H1 (cell line): ENCODE data around the gene CEP128. TPM values are rescaled to one million over a fixed set of nuclear protein-coding genes. Genes with fewer than 3 reads are reported as not detected.

Experiments used
- CTCF ChIA-PET: fragments of 300-600 bp; sonication (Branson Sonifier 250); formaldehyde crosslinking; loops from one replicate; lab custom pipeline; 2021; ENCODE audit not compliant: partially characterized antibody; lab: Charles Lee
- POLR2A ChIA-PET: fragments of 300-600 bp; sonication (Branson Sonifier 250); formaldehyde crosslinking; loops from one replicate; lab custom pipeline; 2021; ENCODE audit warnings: inconsistent platforms; ENCODE audit not compliant: partially characterized antibody; lab: Charles Lee
- DNase-seq, 2 experiments: peaks; one replicate each; pipeline versions ENCODE4 v3.0.0 to v3.0.0-alpha.2; 2010 to 2022; ENCODE audit warnings: low spot score in 2 of 2, low read depth in 1 of 2, mixed read lengths in 1 of 2
- FAIRE-seq: peaks from 2 replicates; lab custom pipeline; 2011; peaks lifted over from hg19 to GRCh38; lab: Jason Lieb, UNC
- H2AFZ ChIP-seq: 2 replicates; pipeline ENCODE4 v1.8.1; 2012; ENCODE audit warnings: low read length, inconsistent platforms
- H2AK5ac ChIP-seq: 2 replicates; pipeline ENCODE4 v1.6.1; 2013; ENCODE audit warnings: low read depth, low read length
- H2BK120ac ChIP-seq: replicated peaks from 2 replicates; pipeline ENCODE3; 2013; ENCODE audit warnings: low read depth, low read length, inconsistent platforms
- H2BK12ac ChIP-seq: 2 replicates; pipeline ENCODE4 v1.6.1; 2013; ENCODE audit warnings: low read depth, low read length
- H2BK15ac ChIP-seq: 2 replicates; pipeline ENCODE4 v1.6.1; 2013; ENCODE audit warnings: low read length
- H2BK20ac ChIP-seq: 2 replicates; pipeline ENCODE4 v1.6.1; 2013; ENCODE audit warnings: low read length
- H2BK5ac ChIP-seq: 2 replicates; pipeline ENCODE4 v1.6.1; 2013; ENCODE audit warnings: low read depth, low read length
- H3K14ac ChIP-seq: 2 replicates; pipeline ENCODE4 v1.6.1; 2013; ENCODE audit warnings: inconsistent platforms; ENCODE audit not compliant: insufficient read length
- H3K18ac ChIP-seq: 2 replicates; pipeline ENCODE4 v1.6.1; 2013; ENCODE audit warnings: low read length; ENCODE audit errors: extremely low read depth
- H3K23ac ChIP-seq: 2 replicates; pipeline ENCODE4 v1.6.1; 2013; ENCODE audit warnings: inconsistent platforms; ENCODE audit not compliant: insufficient read length
- H3K23me2 ChIP-seq: 2 replicates; pipeline ENCODE4 v1.6.1; 2013; ENCODE audit warnings: low read depth, low read length
- H3K27ac ChIP-seq: 2 replicates; pipeline ENCODE4 v1.6.1; 2011; ENCODE audit warnings: low read depth, low read length, inconsistent platforms
- H3K27me3 ChIP-seq, 4 experiments: replicated peaks in 1 of 4; 1 replicate in 1 of 4; 2 replicates in 3 of 4; pipeline versions ENCODE4 v1.6.1 to v1.8.1; 2011 to 2013; ENCODE audit warnings: low read length in 3 of 4, mild to moderate bottlenecking in 3 of 4, inconsistent platforms in 2 of 4, mixed read lengths in 2 of 4, moderate library complexity in 1 of 4; ENCODE audit not compliant: control insufficient read depth in 3 of 4, insufficient read depth in 3 of 4; ENCODE audit errors: extremely low read depth in 1 of 4
- H3K36me3 ChIP-seq, 4 experiments: 2 replicates each; pipeline versions ENCODE4 v1.6.1 to v1.8.1; 2011 to 2013; ENCODE audit warnings: mild to moderate bottlenecking in 4 of 4, low read length in 3 of 4, moderate library complexity in 2 of 4, control low read depth in 1 of 4, inconsistent platforms in 1 of 4; ENCODE audit not compliant: insufficient read depth in 4 of 4, control insufficient read depth in 2 of 4
- H3K4ac ChIP-seq: replicated peaks from 2 replicates; pipeline ENCODE3; 2013; ENCODE audit warnings: low read length, low read depth, mixed read lengths, inconsistent platforms; ENCODE audit not compliant: insufficient read length
- H3K4me1 ChIP-seq, 4 experiments: replicated peaks in 1 of 4; 1 replicate in 1 of 4; 2 replicates in 3 of 4; pipeline versions ENCODE4 v1.6.1 to v1.8.1; 2011 to 2013; ENCODE audit warnings: low read length in 3 of 4, inconsistent platforms in 2 of 4, mixed read lengths in 1 of 4; ENCODE audit not compliant: insufficient read depth in 4 of 4, control insufficient read depth in 3 of 4
- H3K4me2 ChIP-seq, 2 experiments: 2 replicates each; pipeline versions ENCODE4 v1.6.1 to v1.8.1; 2011 to 2013; ENCODE audit warnings: low read depth in 2 of 2, low read length in 2 of 2, control low read depth in 1 of 2, inconsistent platforms in 1 of 2, mild to moderate bottlenecking in 1 of 2; ENCODE audit not compliant: insufficient read depth in 1 of 2
- H3K4me3 ChIP-seq, 4 experiments: fragments of 200-600, 300-600 bp in 1 of 4; sonication (generic), shearing (Covaris generic), sonication (Bioruptor Twin) in 1 of 4; 2 replicates each; pipeline versions ENCODE4 v1.5.1 to v1.8.1; 2011 to 2016; ENCODE audit warnings: low read length in 4 of 4, low read depth in 3 of 4, control low read depth in 2 of 4, inconsistent platforms in 2 of 4, mild to moderate bottlenecking in 2 of 4, mixed read lengths in 1 of 4, moderate library complexity in 1 of 4; ENCODE audit not compliant: insufficient read depth in 2 of 4; ENCODE audit errors: extremely low read depth in 1 of 4
- H3K56ac ChIP-seq: replicated peaks from 2 replicates; pipeline ENCODE3; 2013; ENCODE audit warnings: low read depth, mild to moderate bottlenecking, mixed read lengths, low read length, inconsistent platforms; ENCODE audit not compliant: insufficient read length
- H3K79me1 ChIP-seq: 2 replicates; pipeline ENCODE4 v1.6.1; 2013; ENCODE audit warnings: low read depth, low read length, control low read depth
- H3K79me2 ChIP-seq, 2 experiments: 2 replicates each; pipeline versions ENCODE4 v1.6.1 to v1.8.1; 2012 to 2013; ENCODE audit warnings: low read length in 2 of 2, mild to moderate bottlenecking in 2 of 2, inconsistent platforms in 1 of 2; ENCODE audit not compliant: insufficient read depth in 2 of 2, control insufficient read depth in 1 of 2
- H3K9ac ChIP-seq, 4 experiments: replicated peaks in 1 of 4; 1 replicate in 1 of 4; 2 replicates in 3 of 4; pipeline versions ENCODE4 v1.6.1 to v1.8.1; 2011 to 2013; ENCODE audit warnings: low read depth in 3 of 4, low read length in 3 of 4, control low read depth in 2 of 4, mild to moderate bottlenecking in 2 of 4, moderate library complexity in 2 of 4, inconsistent platforms in 1 of 4; ENCODE audit errors: extremely low read depth in 1 of 4
- H3K9me3 ChIP-seq, 2 experiments: 2 replicates each; pipeline versions ENCODE4 v1.6.1 to v1.8.1; 2012 to 2013; ENCODE audit warnings: mild to moderate bottlenecking in 2 of 2, moderate library complexity in 2 of 2, control low read depth in 1 of 2, inconsistent platforms in 1 of 2, low read depth in 1 of 2, low read length in 1 of 2, mixed read lengths in 1 of 2; ENCODE audit not compliant: insufficient read depth in 2 of 2
- H4K20me1 ChIP-seq, 2 experiments: replicated peaks in 1 of 2; 2 replicates each; pipeline versions ENCODE3 to v1.8.1; 2011 to 2013; ENCODE audit warnings: inconsistent platforms in 2 of 2, low read length in 2 of 2, mild to moderate bottlenecking in 1 of 2; ENCODE audit not compliant: insufficient read depth in 2 of 2, control insufficient read depth in 1 of 2
- H4K5ac ChIP-seq: 2 replicates; pipeline ENCODE4 v1.6.1; 2013; ENCODE audit warnings: low read length, low read depth, mixed read lengths, inconsistent platforms; ENCODE audit not compliant: insufficient read length
- H4K8ac ChIP-seq: 2 replicates; pipeline ENCODE4 v1.8.0; 2013; ENCODE audit warnings: mild to moderate bottlenecking, moderate library complexity, low read length, inconsistent platforms; ENCODE audit not compliant: insufficient read depth; ENCODE audit errors: extremely low read depth
- H4K91ac ChIP-seq: replicated peaks from 2 replicates; pipeline ENCODE3; 2013; ENCODE audit warnings: low read length, mixed read lengths, inconsistent platforms; ENCODE audit not compliant: insufficient read length
- EP300 ChIP-seq, 2 experiments: IDR thresholded peaks; 1 replicate in 1 of 2; 2 replicates in 1 of 2; pipeline ENCODE4 v1.6.1; 2011 to 2012; ENCODE audit warnings: low read depth in 2 of 2, low read length in 2 of 2, mild to moderate bottlenecking in 2 of 2, borderline replicate concordance in 1 of 2, inconsistent platforms in 1 of 2, moderate library complexity in 1 of 2
- GTF2F1 ChIP-seq: IDR thresholded peaks from 2 replicates; pipeline ENCODE4 v1.6.1; 2012; ENCODE audit warnings: low read depth, low read length, improper control_type of control experiment, borderline replicate concordance
- JUND ChIP-seq: IDR thresholded peaks from 2 replicates; pipeline ENCODE4 v1.6.1; 2011; ENCODE audit warnings: mild to moderate bottlenecking, improper control_type of control experiment, low read length
- RAD21 ChIP-seq, 2 experiments: IDR thresholded peaks in 1 of 2; conservative IDR thresholded peaks in 1 of 2; 2 replicates each; pipeline ENCODE4 v1.6.1; 2011; ENCODE audit warnings: low read depth in 2 of 2, low read length in 2 of 2, improper control_type of control experiment in 1 of 2, inconsistent platforms in 1 of 2, mild to moderate bottlenecking in 1 of 2, moderate library complexity in 1 of 2
- RFX5 ChIP-seq: IDR thresholded peaks from 2 replicates; pipeline ENCODE4 v1.6.1; 2011; ENCODE audit warnings: low read depth, low read length, improper control_type of control experiment, borderline replicate concordance
- SAP30 ChIP-seq: fragments of 300-600 bp; sonication (generic); IDR thresholded peaks from 2 replicates; pipeline ENCODE4 v1.7.1; 2012; ENCODE audit warnings: low read length, moderate library complexity, mild to moderate bottlenecking, inconsistent platforms; ENCODE audit not compliant: insufficient read depth, insufficient replicate concordance
- TAF7 ChIP-seq: optimal IDR thresholded peaks from 2 replicates; pipeline ENCODE3; 2011; ENCODE audit warnings: low read depth, mild to moderate bottlenecking, inconsistent platforms, low read length, moderate library complexity, borderline replicate concordance
- WGBS, 2 experiments: shearing (Covaris generic) in 1 of 2; methylation state at CpG; one replicate each; pipeline versions ENCODE4 v1.1.6 to v1.1.7; 2013 to 2015; ENCODE audit warnings: low lambda C conversion rate in 2 of 2, mixed read lengths in 2 of 2, inconsistent platforms in 1 of 2, low coverage in 1 of 2, missing lambda C conversion rate in 1 of 2; ENCODE audit not compliant: insufficient replicate concordance in 2 of 2, insufficient coverage in 1 of 2, insufficient read length in 1 of 2; ENCODE audit errors: extremely low coverage in 1 of 2, missing lambda C conversion rate in 1 of 2; 5-methylcytosine and 5-hydroxymethylcytosine counted together
- polyA plus RNA-seq, 7 experiments: library from polyadenylated mRNA; depleted of rRNA in 3 of 7; stranded (reverse) in 5 of 7; unstranded in 2 of 7; fragments of >200 nt in 5 of 7; fragments of 200-250 nt in 2 of 7; gene quantifications; 1 replicate in 5 of 7; 2 replicates in 1 of 7; 4 replicates in 1 of 7; pipeline versions ENCODE4 v1.2.1 to v1.2.3, GENCODE V29; 2011 to 2013; ENCODE audit warnings: missing spikeins in 2 of 7, mixed read lengths in 2 of 7
- total RNA-seq: library from RNA; stranded (reverse); fragmentation: NEBNext Ultra II Directional; extraction: Animal tissue kit (Norgen Biotek cat#: 25700); gene quantifications from 2 replicates; pipeline ENCODE4 v1.2.1, GENCODE V29; 2021
- TF ChIP-seq, protein P1 (sequence below): IDR thresholded peaks from 2 replicates; pipeline ENCODE4 v1.6.1; 2012; ENCODE audit warnings: inconsistent platforms
- TF ChIP-seq, protein P2 (sequence below): IDR thresholded peaks from 2 replicates; pipeline ENCODE4 v1.6.1; 2011; ENCODE audit warnings: low read depth, mild to moderate bottlenecking, low read length; ENCODE audit not compliant: insufficient read depth
- TF ChIP-seq, protein P3 (sequence below): IDR thresholded peaks from 2 replicates; pipeline ENCODE4 v1.6.1; 2012; ENCODE audit warnings: low read length, inconsistent platforms

CEP128 gene
- total and polyA plus RNA-seq, 2 of the 8 experiments (the other 6 are each of a cell fraction or from before 2014, with no cell fraction given), result 1.9 to 17.0 TPM

DNA sequence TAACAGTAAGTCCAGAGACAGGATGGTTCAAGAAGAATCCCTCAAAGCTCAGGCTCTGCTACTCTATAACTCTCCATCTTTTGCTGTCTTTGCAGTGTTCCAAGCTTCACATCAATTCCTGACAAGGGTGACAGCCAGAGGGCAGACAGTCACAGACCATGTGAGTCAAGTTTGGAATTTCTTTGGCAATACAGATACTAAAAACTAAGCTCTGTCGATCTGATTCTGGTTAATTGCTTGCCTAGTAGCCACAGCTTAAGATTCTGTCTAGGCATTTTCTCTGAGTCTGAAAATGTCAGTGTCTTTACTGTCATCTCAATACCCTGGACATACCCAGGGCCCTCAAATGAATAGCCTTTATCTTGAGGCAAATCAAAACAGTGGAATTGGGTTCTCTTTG, 153.7 kb downstream of the CEP128 start:
- H2BK20ac ChIP-seq, result no peak overlapping the region
- H3K23ac ChIP-seq, result no peak overlapping the region
- ChIA-PET CTCF (interaction anchor here (1.7 kb wide), 1 partner anchor 14 kb away, joined by 4 read pairs; no protein-coding TSS in a partner anchor), POLR2A (no interaction called here)
- no peak overlapping the region for H3K4ac ChIP-seq
- peaks cover 0 to 5% (median 0%) of the 10 kb centered on the region in 4 experiments; a peak in 1 of 8 replicates for H3K36me3 ChIP-seq
- no peaks in the 10 kb centered on the region for H3K23me2 ChIP-seq
- H3K27me3 ChIP-seq, result no peaks in the 10 kb centered on the region
- H2BK120ac ChIP-seq, result no peak overlapping the region
- H2AFZ ChIP-seq, result no peak overlapping the region
- no peak overlapping the region for H3K56ac ChIP-seq
- H3K4me3 ChIP-seq, result no peak overlapping the region
- WGBS, 2 experiments, result 100% methylated on average over 1 of the region's 1 CpG; no CpG with 5 or more reads in 1 of the 2 experiments
- H3K18ac ChIP-seq, result no peak overlapping the region
- no peak overlapping the region for H3K4me2 ChIP-seq
- H3K9me3 ChIP-seq, result no peaks in the 10 kb centered on the region
- DNase-seq (no peak), FAIRE-seq (no peak)
- H4K91ac ChIP-seq, result no peak overlapping the region
- H4K20me1 ChIP-seq, result peaks cover 0 to 2% of the 10 kb centered on the region in 2 experiments
- no peak overlapping the region for H3K27ac ChIP-seq
- no peak overlapping the region for H4K5ac ChIP-seq
- H4K8ac ChIP-seq, result no peak overlapping the region
- H3K79me1 ChIP-seq, result no peaks in the 10 kb centered on the region
- H3K4me1 ChIP-seq, result no peaks in the 10 kb centered on the region
- no peak overlapping the region for H2BK5ac ChIP-seq
- H3K9ac ChIP-seq, result no peak overlapping the region
- H2AK5ac ChIP-seq, result no peak overlapping the region
- no peak overlapping the region for H2BK15ac ChIP-seq
- H3K14ac ChIP-seq, result no peak overlapping the region
- no peak overlapping the region for H2BK12ac ChIP-seq
- H3K79me2 ChIP-seq, result no peaks in the 10 kb centered on the region
- no peak for TF ChIP-seq GTF2F1
- TF ChIP-seq SAP30, result no peak
- TF ChIP-seq, protein P1, sequence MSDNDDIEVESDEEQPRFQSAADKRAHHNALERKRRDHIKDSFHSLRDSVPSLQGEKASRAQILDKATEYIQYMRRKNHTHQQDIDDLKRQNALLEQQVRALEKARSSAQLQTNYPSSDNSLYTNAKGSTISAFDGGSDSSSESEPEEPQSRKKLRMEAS, result no peak
- no peak for TF ChIP-seq EP300 (IDR thresholded peaks at IDR 0.05; ENCODE audit: borderline replicate concordance in 1 of 2, low read depth in 2 of 2, low read length in 2 of 2)
- no peak for TF ChIP-seq RAD21 (IDR thresholded peaks at IDR 0.05 in 1 of 2, conservative IDR thresholded peaks at IDR 0.05 in 1 of 2; ENCODE audit: low read depth in 2 of 2, low read length in 2 of 2)
- no peak for TF ChIP-seq TAF7
- TF ChIP-seq, protein P2, sequence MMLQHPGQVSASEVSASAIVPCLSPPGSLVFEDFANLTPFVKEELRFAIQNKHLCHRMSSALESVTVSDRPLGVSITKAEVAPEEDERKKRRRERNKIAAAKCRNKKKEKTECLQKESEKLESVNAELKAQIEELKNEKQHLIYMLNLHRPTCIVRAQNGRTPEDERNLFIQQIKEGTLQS, result no peak
- TF ChIP-seq, protein P3, sequence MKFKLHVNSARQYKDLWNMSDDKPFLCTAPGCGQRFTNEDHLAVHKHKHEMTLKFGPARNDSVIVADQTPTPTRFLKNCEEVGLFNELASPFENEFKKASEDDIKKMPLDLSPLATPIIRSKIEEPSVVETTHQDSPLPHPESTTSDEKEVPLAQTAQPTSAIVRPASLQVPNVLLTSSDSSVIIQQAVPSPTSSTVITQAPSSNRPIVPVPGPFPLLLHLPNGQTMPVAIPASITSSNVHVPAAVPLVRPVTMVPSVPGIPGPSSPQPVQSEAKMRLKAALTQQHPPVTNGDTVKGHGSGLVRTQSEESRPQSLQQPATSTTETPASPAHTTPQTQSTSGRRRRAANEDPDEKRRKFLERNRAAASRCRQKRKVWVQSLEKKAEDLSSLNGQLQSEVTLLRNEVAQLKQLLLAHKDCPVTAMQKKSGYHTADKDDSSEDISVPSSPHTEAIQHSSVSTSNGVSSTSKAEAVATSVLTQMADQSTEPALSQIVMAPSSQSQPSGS, result no peak
- TF ChIP-seq JUND, result no peak
- no peak for TF ChIP-seq RFX5
